ENCODE data around the gene SMC1A. TPM values are rescaled to one million over a fixed set of nuclear protein-coding genes. Genes with fewer than 3 reads are reported as not detected.

SMC1A gene
- total RNA-seq, 1 experiment from 2014 or later, result 88.3 TPM

GRCh38 chrX:53340852-53341645, 81.4 kb downstream of the SMC1A start (continued):
- TF ChIP-seq SRF (IDR thresholded peaks at IDR 0.05; ENCODE audit: low read depth), result no peak
- no peak for TF ChIP-seq TCF7L2 (IDR thresholded peaks at IDR 0.05; ENCODE audit: borderline replicate concordance, extremely low read depth, insufficient read depth, insufficient read length)
- no peak for TF ChIP-seq SIN3A (IDR thresholded peaks at IDR 0.05; ENCODE audit: low read depth)
- TF ChIP-seq CBX3 (IDR thresholded peaks at IDR 0.05; ENCODE audit: low read depth), result no peak
- TF ChIP-seq, protein P1, sequence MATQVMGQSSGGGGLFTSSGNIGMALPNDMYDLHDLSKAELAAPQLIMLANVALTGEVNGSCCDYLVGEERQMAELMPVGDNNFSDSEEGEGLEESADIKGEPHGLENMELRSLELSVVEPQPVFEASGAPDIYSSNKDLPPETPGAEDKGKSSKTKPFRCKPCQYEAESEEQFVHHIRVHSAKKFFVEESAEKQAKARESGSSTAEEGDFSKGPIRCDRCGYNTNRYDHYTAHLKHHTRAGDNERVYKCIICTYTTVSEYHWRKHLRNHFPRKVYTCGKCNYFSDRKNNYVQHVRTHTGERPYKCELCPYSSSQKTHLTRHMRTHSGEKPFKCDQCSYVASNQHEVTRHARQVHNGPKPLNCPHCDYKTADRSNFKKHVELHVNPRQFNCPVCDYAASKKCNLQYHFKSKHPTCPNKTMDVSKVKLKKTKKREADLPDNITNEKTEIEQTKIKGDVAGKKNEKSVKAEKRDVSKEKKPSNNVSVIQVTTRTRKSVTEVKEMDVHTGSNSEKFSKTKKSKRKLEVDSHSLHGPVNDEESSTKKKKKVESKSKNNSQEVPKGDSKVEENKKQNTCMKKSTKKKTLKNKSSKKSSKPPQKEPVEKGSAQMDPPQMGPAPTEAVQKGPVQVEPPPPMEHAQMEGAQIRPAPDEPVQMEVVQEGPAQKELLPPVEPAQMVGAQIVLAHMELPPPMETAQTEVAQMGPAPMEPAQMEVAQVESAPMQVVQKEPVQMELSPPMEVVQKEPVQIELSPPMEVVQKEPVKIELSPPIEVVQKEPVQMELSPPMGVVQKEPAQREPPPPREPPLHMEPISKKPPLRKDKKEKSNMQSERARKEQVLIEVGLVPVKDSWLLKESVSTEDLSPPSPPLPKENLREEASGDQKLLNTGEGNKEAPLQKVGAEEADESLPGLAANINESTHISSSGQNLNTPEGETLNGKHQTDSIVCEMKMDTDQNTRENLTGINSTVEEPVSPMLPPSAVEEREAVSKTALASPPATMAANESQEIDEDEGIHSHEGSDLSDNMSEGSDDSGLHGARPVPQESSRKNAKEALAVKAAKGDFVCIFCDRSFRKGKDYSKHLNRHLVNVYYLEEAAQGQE (IDR thresholded peaks at IDR 0.05; ENCODE audit: low read depth), result no peak
- no peak for TF ChIP-seq EZH2 (IDR thresholded peaks at IDR 0.05)
- no peak for TF ChIP-seq RAD21 (IDR thresholded peaks at IDR 0.05; ENCODE audit: low read depth)

DNA sequence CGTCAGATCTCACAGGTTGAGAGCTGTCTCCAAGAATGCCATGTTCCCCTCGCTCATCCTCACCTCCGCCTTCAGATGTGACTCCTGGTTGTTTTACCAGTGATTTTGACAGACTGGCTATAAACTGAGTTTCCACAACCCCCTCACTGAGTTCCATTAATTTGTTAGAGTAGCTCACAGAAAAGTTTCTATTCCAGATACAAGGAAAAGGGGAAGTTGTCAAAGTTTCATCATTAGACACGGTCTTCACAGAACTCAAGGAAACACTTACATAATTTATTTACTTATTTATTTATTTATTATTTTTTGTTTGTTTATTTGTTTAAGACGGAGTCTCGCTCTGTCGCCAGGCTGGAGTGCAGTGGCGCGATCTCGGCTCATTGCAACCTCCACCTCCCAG, 85.4 kb downstream of the SMC1A start:
- DNase-seq (ENCODE audit: low read depth, low spot score) (no peak), ATAC-seq (no peak)
- no peaks in the 10 kb centered on the region for H3K9me2 ChIP-seq (ENCODE audit: insufficient read depth)
- POLR2A ChIA-PET, result no interaction called here
- no peak overlapping the region for H2AFZ ChIP-seq (ENCODE audit: low read depth, low read length, poor library complexity, severe bottlenecking)
- no peaks in the 10 kb centered on the region for H3K27me3 ChIP-seq (ENCODE audit: insufficient read depth, low read length)
- no peak overlapping the region for H3K4me2 ChIP-seq (ENCODE audit: low read length)
- no peaks in the 10 kb centered on the region for H3K79me2 ChIP-seq (ENCODE audit: insufficient read depth, low read length)
- BruUV-seq (replicated peaks), result no TSS peak
- H3K36me3 ChIP-seq (ENCODE audit: control insufficient read depth in 1 of 2, insufficient read depth in 2 of 2, low read length in 2 of 2), result no peaks in the 10 kb centered on the region
- H3K9me3 ChIP-seq (ENCODE audit: control insufficient read depth in 1 of 2, insufficient read depth in 1 of 2, low read depth in 1 of 2, low read length in 2 of 2), result no peaks in the 10 kb centered on the region
- intact Hi-C loops (cut with micrococcal nuclease), result no loop called here
- CTCF ChIA-PET, result interaction anchor here (0.6 kb wide), 1 partner anchor 171 kb away, joined by 3 read pairs; no protein-coding TSS in a partner anchor
- H3K4me3 ChIP-seq (replicated peaks in 1 of 2; ENCODE audit: low read depth in 1 of 2, low read length in 2 of 2), result no peak overlapping the region
- no peak overlapping the region for H3K27ac ChIP-seq (ENCODE audit: low read depth, low read length)
- no peak overlapping the region for H3K9ac ChIP-seq (ENCODE audit: low read length)
- H4K20me1 ChIP-seq (ENCODE audit: insufficient read depth), result no peaks in the 10 kb centered on the region
- H3K4me1 ChIP-seq (ENCODE audit: control insufficient read depth in 1 of 2, insufficient read depth in 2 of 2, low read length in 2 of 2), result no peaks in the 10 kb centered on the region
- RAD21 ChIA-PET (ENCODE audit: low non-redundant PET in 1 of 2, low total read pairs in 2 of 2, uncharacterized antibody in 2 of 2, unreplicated experiment in 2 of 2), result no interaction called here
- TF ChIP-seq ATF3 (IDR thresholded peaks at IDR 0.05) (no peak), FOSL1 (IDR thresholded peaks at IDR 0.05; ENCODE audit: low read depth) (no peak), EZH2 (IDR thresholded peaks at IDR 0.05) (no peak), POLR2A (IDR thresholded peaks at IDR 0.05; ENCODE audit: borderline replicate concordance, extremely low read depth, insufficient read depth, insufficient read length) (no peak), SRF (IDR thresholded peaks at IDR 0.05; ENCODE audit: low read depth) (no peak), EGR1 (IDR thresholded peaks at IDR 0.05; ENCODE audit: low read depth) (no peak), YY1 (IDR thresholded peaks at IDR 0.05; ENCODE audit: extremely low read depth, insufficient replicate concordance, low read depth, low read length) (no peak), POLR2AphosphoS5 (IDR thresholded peaks at IDR 0.05; ENCODE audit: low read depth, low read length) (no peak), CBX3 (IDR thresholded peaks at IDR 0.05; ENCODE audit: low read depth) (no peak)
- TF ChIP-seq, protein P2, sequence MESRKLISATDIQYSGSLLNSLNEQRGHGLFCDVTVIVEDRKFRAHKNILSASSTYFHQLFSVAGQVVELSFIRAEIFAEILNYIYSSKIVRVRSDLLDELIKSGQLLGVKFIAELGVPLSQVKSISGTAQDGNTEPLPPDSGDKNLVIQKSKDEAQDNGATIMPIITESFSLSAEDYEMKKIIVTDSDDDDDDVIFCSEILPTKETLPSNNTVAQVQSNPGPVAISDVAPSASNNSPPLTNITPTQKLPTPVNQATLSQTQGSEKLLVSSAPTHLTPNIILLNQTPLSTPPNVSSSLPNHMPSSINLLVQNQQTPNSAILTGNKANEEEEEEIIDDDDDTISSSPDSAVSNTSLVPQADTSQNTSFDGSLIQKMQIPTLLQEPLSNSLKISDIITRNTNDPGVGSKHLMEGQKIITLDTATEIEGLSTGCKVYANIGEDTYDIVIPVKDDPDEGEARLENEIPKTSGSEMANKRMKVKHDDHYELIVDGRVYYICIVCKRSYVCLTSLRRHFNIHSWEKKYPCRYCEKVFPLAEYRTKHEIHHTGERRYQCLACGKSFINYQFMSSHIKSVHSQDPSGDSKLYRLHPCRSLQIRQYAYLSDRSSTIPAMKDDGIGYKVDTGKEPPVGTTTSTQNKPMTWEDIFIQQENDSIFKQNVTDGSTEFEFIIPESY (IDR thresholded peaks at IDR 0.05; ENCODE audit: extremely low read depth, insufficient replicate concordance, low read length), result no peak
- TF ChIP-seq, protein P1 (IDR thresholded peaks at IDR 0.05; ENCODE audit: low read depth), result no peak
